MG63 (cell line): ENCODE results near the gene CKAP4. TPM values are rescaled to one million over a fixed set of nuclear protein-coding genes. Genes with fewer than 3 reads are reported as not detected.

Source experiments
- DNase-seq: peaks from one replicate; pipeline ENCODE4 v3.0.0-alpha.2; 2020
- H3K27me3 ChIP-seq: fragments of 250-450 bp; sonication (Bioruptor Pico); 2 replicates; pipeline ENCODE4 v1.5.1; 2020; ENCODE audit warnings: mild to moderate bottlenecking, moderate library complexity
- H3K36me3 ChIP-seq: fragments of 250-450 bp; sonication (Bioruptor Pico); 2 replicates; pipeline ENCODE4 v1.5.1; 2020; ENCODE audit warnings: mild to moderate bottlenecking, moderate library complexity
- H3K4me3 ChIP-seq: fragments of 250-450 bp; sonication (Bioruptor Pico); 2 replicates; pipeline ENCODE4 v1.5.1; 2020; ENCODE audit warnings: mild to moderate bottlenecking, moderate library complexity
- H3K9me3 ChIP-seq: fragments of 250-450 bp; sonication (Bioruptor Pico); 2 replicates; pipeline ENCODE4 v1.5.1; 2020; ENCODE audit warnings: mild to moderate bottlenecking, moderate library complexity
- total RNA-seq: library from RNA; depleted of rRNA; stranded (reverse); fragments of >200 nt; shearing (Covaris generic); gene quantifications from 2 replicates; pipeline ENCODE4 v1.2.3, GENCODE V29; 2014; ENCODE audit warnings: low replicate concordance

The CKAP4 gene
- total RNA-seq, 1 experiment from 2014 or later: 183 TPM

GRCh38 chr12:106281056-106281782, 33.4 kb upstream of the CKAP4 start:
- H3K27me3 ChIP-seq: no peaks in the 10 kb centered on the region
- no peak overlapping the region for H3K4me3 ChIP-seq
- H3K9me3 ChIP-seq: peaks cover 11% of the 10 kb centered on the region
- no peaks in the 10 kb centered on the region for H3K36me3 ChIP-seq
- DNase-seq: no peak

- H3K27me3 ChIP-seq: no peaks in the 10 kb centered on the region
- no peaks in the 10 kb centered on the region for H3K36me3 ChIP-seq
- no peak for DNase-seq
- H3K4me3 ChIP-seq: no peak overlapping the region
- peaks cover 11% of the 10 kb centered on the region for H3K9me3 ChIP-seq
Measured at GRCh38 chr12:106280106-106280505, 32.3 kb upstream of the CKAP4 start.

- no peak for DNase-seq
- Histone ChIP-seq H3K36me3 (no peaks in the 10 kb centered on the region), H3K4me3 (no peak overlapping the region), H3K27me3 (no peaks in the 10 kb centered on the region), H3K9me3 (0 out of 2 replicates have a peak, but pooled peaks cover under 1% of the 10 kb centered on the region)
Measured at GRCh38 chr12:106276032-106276740, 28.4 kb upstream of the CKAP4 start.

GRCh38 chr12:106275458-106275857, 27.6 kb upstream of the CKAP4 start:
- Histone ChIP-seq H3K9me3 (no peaks in the 10 kb centered on the region), H3K27me3 (no peaks in the 10 kb centered on the region), H3K36me3 (no peaks in the 10 kb centered on the region), H3K4me3 (no peak overlapping the region)
- no peak for DNase-seq

- DNase-seq: no peak
- Histone ChIP-seq H3K36me3 (no peaks in the 10 kb centered on the region), H3K4me3 (no peak overlapping the region), H3K27me3 (no peaks in the 10 kb centered on the region), H3K9me3 (no peaks in the 10 kb centered on the region)
Measured at GRCh38 chr12:106274575-106275121, 26.8 kb upstream of the CKAP4 start.

GRCh38 chr12:106274012-106274411, 26.2 kb upstream of the CKAP4 start:
- Histone ChIP-seq H3K9me3 (no peaks in the 10 kb centered on the region), H3K36me3 (no peaks in the 10 kb centered on the region), H3K4me3 (no peak overlapping the region), H3K27me3 (no peaks in the 10 kb centered on the region)
- no peak for DNase-seq

- DNase-seq: no peak
- H3K27me3 ChIP-seq: no peaks in the 10 kb centered on the region
Measured at GRCh38 chr12:106273491-106273890, 25.7 kb upstream of the CKAP4 start.

GRCh38 chr12:106271575-106272505, 24.0 kb upstream of the CKAP4 start:
- DNase-seq: peak; percentile 32
- H3K9me3 ChIP-seq: no peaks in the 10 kb centered on the region
- H3K27me3 ChIP-seq: no peaks in the 10 kb centered on the region

More at GRCh38 chr12:106273491-106273890, 25.7 kb upstream of the CKAP4 start:
- no peaks in the 10 kb centered on the region for H3K36me3 ChIP-seq
- H3K9me3 ChIP-seq: no peaks in the 10 kb centered on the region
- H3K4me3 ChIP-seq: no peak overlapping the region

GRCh38 chr12:106269150-106269771, 21.4 kb upstream of the CKAP4 start:
- no peak overlapping the region for H3K4me3 ChIP-seq
- H3K36me3 ChIP-seq: no peaks in the 10 kb centered on the region
- DNase-seq: no peak
- no peaks in the 10 kb centered on the region for H3K27me3 ChIP-seq
- no peaks in the 10 kb centered on the region for H3K9me3 ChIP-seq

More at GRCh38 chr12:106271575-106272505, 24.0 kb upstream of the CKAP4 start:
- no peak overlapping the region for H3K4me3 ChIP-seq
- H3K36me3 ChIP-seq: no peaks in the 10 kb centered on the region

GRCh38 chr12:106267535-106267934, 19.7 kb upstream of the CKAP4 start:
- Histone ChIP-seq H3K36me3 (no peaks in the 10 kb centered on the region), H3K4me3 (no peak overlapping the region), H3K9me3 (no peaks in the 10 kb centered on the region), H3K27me3 (no peaks in the 10 kb centered on the region)
- DNase-seq: no peak

- no peaks in the 10 kb centered on the region for H3K36me3 ChIP-seq
- no peaks in the 10 kb centered on the region for H3K27me3 ChIP-seq
- no peak for DNase-seq
- no peaks in the 10 kb centered on the region for H3K9me3 ChIP-seq
- no peak overlapping the region for H3K4me3 ChIP-seq
Measured at GRCh38 chr12:106265116-106265515, 17.3 kb upstream of the CKAP4 start.

GRCh38 chr12:106258935-106259334, 11.1 kb upstream of the CKAP4 start:
- Histone ChIP-seq H3K9me3 (no peaks in the 10 kb centered on the region), H3K4me3 (no peak overlapping the region), H3K36me3 (no peaks in the 10 kb centered on the region), H3K27me3 (no peaks in the 10 kb centered on the region)
- no peak for DNase-seq

GRCh38 chr12:106258226-106258625, 10.4 kb upstream of the CKAP4 start:
- H3K27me3 ChIP-seq: no peaks in the 10 kb centered on the region
- H3K9me3 ChIP-seq: no peaks in the 10 kb centered on the region
- no peaks in the 10 kb centered on the region for H3K36me3 ChIP-seq
- no peak for DNase-seq
- no peak overlapping the region for H3K4me3 ChIP-seq

- DNase-seq: no peak
- Histone ChIP-seq H3K27me3 (no peaks in the 10 kb centered on the region), H3K36me3 (no peaks in the 10 kb centered on the region), H3K9me3 (no peaks in the 10 kb centered on the region), H3K4me3 (no peak overlapping the region)
Measured at GRCh38 chr12:106256524-106256923, 8.7 kb upstream of the CKAP4 start.

GRCh38 chr12:106255952-106256351, 8.1 kb upstream of the CKAP4 start:
- Histone ChIP-seq H3K4me3 (no peak overlapping the region), H3K36me3 (no peaks in the 10 kb centered on the region), H3K27me3 (no peaks in the 10 kb centered on the region), H3K9me3 (no peaks in the 10 kb centered on the region)
- DNase-seq: no peak

- Histone ChIP-seq H3K4me3 (no peak overlapping the region), H3K27me3 (no peaks in the 10 kb centered on the region), H3K9me3 (no peaks in the 10 kb centered on the region), H3K36me3 (no peaks in the 10 kb centered on the region)
- no peak for DNase-seq
Measured at GRCh38 chr12:106255493-106255892, 7.7 kb upstream of the CKAP4 start.
